ENCODE results near the gene ISY1.
"Not testable (repeated sequence)": the region's sequence is repeated elsewhere in the genome, so short reads cannot be mapped to it uniquely, and the experiment has no call there.

Gene ISY1

GRCh38 chr3:129121016-129121791, 39.7 kb downstream of the ISY1 start:
- peak; percentile 26 to 35 for DNase-seq (ENCODE audit: low read depth in 2 of 2, low spot score in 1 of 2)

GRCh38 chr3:129120254-129121004, 40.4 kb downstream of the ISY1 start:
- peak; percentile 67 to 79 for DNase-seq (ENCODE audit: low read depth in 2 of 2, low spot score in 1 of 2)

- no peak for DNase-seq (ENCODE audit: low read depth in 2 of 2, low spot score in 1 of 2)
These were observed 41.3 kb downstream of the ISY1 start for GRCh38 chr3:129119365-129120100.

- DNase-seq (ENCODE audit: low read depth in 2 of 2, low spot score in 1 of 2) = no peak
These were observed 42.1 kb downstream of the ISY1 start for GRCh38 chr3:129118745-129119144.

GRCh38 chr3:129117134-129117533, 43.7 kb downstream of the ISY1 start:
- no peak for DNase-seq (ENCODE audit: low read depth in 2 of 2, low spot score in 1 of 2)

- no peak for DNase-seq (ENCODE audit: low read depth in 2 of 2, low spot score in 1 of 2)
These were observed 44.3 kb downstream of the ISY1 start for GRCh38 chr3:129116482-129116946.

GRCh38 chr3:129114455-129114854, 46.4 kb downstream of the ISY1 start:
- no peak for DNase-seq (ENCODE audit: low read depth in 2 of 2, low spot score in 1 of 2)

GRCh38 chr3:129112308-129113052, 48.4 kb downstream of the ISY1 start:
- DNase-seq (ENCODE audit: low read depth in 2 of 2, low spot score in 1 of 2) = no peak

GRCh38 chr3:129111076-129111780, 49.6 kb downstream of the ISY1 start:
- not testable (repeated sequence) for DNase-seq (ENCODE audit: low read depth in 2 of 2, low spot score in 1 of 2)

- DNase-seq (ENCODE audit: low read depth in 2 of 2, low spot score in 1 of 2) = no peak
These were observed 53.1 kb downstream of the ISY1 start for GRCh38 chr3:129107793-129108192.

GRCh38 chr3:129106866-129107565, 53.8 kb downstream of the ISY1 start:
- no peak for DNase-seq (ENCODE audit: low read depth in 2 of 2, low spot score in 1 of 2)

GRCh38 chr3:129106320-129106719, 54.5 kb downstream of the ISY1 start:
- no peak for DNase-seq (ENCODE audit: low read depth in 2 of 2, low spot score in 1 of 2)

- DNase-seq (ENCODE audit: low read depth in 2 of 2, low spot score in 1 of 2) = no peak
These were observed 55.0 kb downstream of the ISY1 start for GRCh38 chr3:129105862-129106261.

GRCh38 chr3:129104498-129105079, 56.3 kb downstream of the ISY1 start:
- no peak for DNase-seq (ENCODE audit: low read depth in 2 of 2, low spot score in 1 of 2)

- no peak for DNase-seq (ENCODE audit: low read depth in 2 of 2, low spot score in 1 of 2)
These were observed 56.8 kb downstream of the ISY1 start for GRCh38 chr3:129104051-129104450.

GRCh38 chr3:129103296-129103695, 57.6 kb downstream of the ISY1 start:
- DNase-seq (ENCODE audit: low read depth in 2 of 2, low spot score in 1 of 2) = no peak

- no peak for DNase-seq (ENCODE audit: low read depth in 2 of 2, low spot score in 1 of 2)
These were observed 59.3 kb downstream of the ISY1 start for GRCh38 chr3:129101370-129102138.

GRCh38 chr3:129100274-129100673, 60.6 kb downstream of the ISY1 start:
- no peak for DNase-seq (ENCODE audit: low read depth in 2 of 2, low spot score in 1 of 2)

GRCh38 chr3:129095285-129095684, 65.6 kb downstream of the ISY1 start:
- DNase-seq (ENCODE audit: low read depth in 2 of 2, low spot score in 1 of 2) = no peak
